ENCODE results near the gene SAPCD2. TPM values are rescaled to one million over a fixed set of nuclear protein-coding genes. Genes with fewer than 3 reads are reported as not detected.

SAPCD2 gene
- total RNA-seq, 1 experiment from 2014 or later, result 29.8 TPM

- Mint-ChIP-seq H3K27ac (no peak overlapping the region), H3K4me3 (no peak overlapping the region), H3K36me3 (ENCODE audit: insufficient read depth in 1 of 3, low read depth in 3 of 3) (no peaks in the 10 kb centered on the region), H3K4me1 (peaks cover 2 to 13% of the 10 kb centered on the region in 2 experiments; a peak in 3 of 4 replicates), H3K27me3 (ENCODE audit: low read depth) (peaks cover 12% of the 10 kb centered on the region), H3K9me3 (no peaks in the 10 kb centered on the region)
- H2BK12ac ChIP-seq (ENCODE audit: insufficient read length, low read depth, low read length), result no peak overlapping the region
- H2BK20ac ChIP-seq (ENCODE audit: low read depth, low read length, poor library complexity, severe bottlenecking), result no peak overlapping the region
- H3K18ac ChIP-seq (ENCODE audit: insufficient read length, low read depth, low read length), result no peak overlapping the region
- H3K9me3 ChIP-seq (ENCODE audit: control insufficient read depth, low read depth, low read length), result no peaks in the 10 kb centered on the region
- H3K23me2 ChIP-seq (ENCODE audit: insufficient read length, low read depth, low read length, poor library complexity, severe bottlenecking), result peaks cover 9% of the 10 kb centered on the region
- no peaks in the 10 kb centered on the region for H3K27me3 ChIP-seq (ENCODE audit: insufficient read depth, low read length)
- H3K23ac ChIP-seq (ENCODE audit: insufficient read length, low read depth, low read length), result no peak overlapping the region
- H4K8ac ChIP-seq (replicated peaks; ENCODE audit: insufficient read length, low read depth, low read length), result no peak overlapping the region
- H3K9ac ChIP-seq (ENCODE audit: extremely low read depth, insufficient read length, low read length), result no peak overlapping the region
- no peaks in the 10 kb centered on the region for H3K79me2 ChIP-seq (ENCODE audit: insufficient read depth, low read length)
- no peak overlapping the region for H4K5ac ChIP-seq (ENCODE audit: insufficient read length, low read depth, low read length)
- WGBS (ENCODE audit: extremely low coverage, insufficient read length, low lambda C conversion rate), result no CpG with 5 or more reads among the region's 15 CpGs
- H2AK5ac ChIP-seq (ENCODE audit: insufficient read length, low read length), result no peak overlapping the region
- H2AFZ ChIP-seq (ENCODE audit: low read length), result no peak overlapping the region
- no peak overlapping the region for H3T11ph ChIP-seq (ENCODE audit: low read length)
- H3K4ac ChIP-seq (ENCODE audit: low read depth, low read length), result no peak overlapping the region
- H4K20me1 ChIP-seq (ENCODE audit: control insufficient read depth, insufficient read depth, insufficient read length), result no peaks in the 10 kb centered on the region
- no peak overlapping the region for H2BK5ac ChIP-seq (ENCODE audit: insufficient read length, low read length)
- no peak overlapping the region for H3K4me2 ChIP-seq (ENCODE audit: insufficient read depth, insufficient read length, low read length)
- no peak overlapping the region for H2BK15ac ChIP-seq (ENCODE audit: low read depth, low read length)
- no peak for TF ChIP-seq CTCF (conservative IDR thresholded peaks at IDR 0.05)
- DNase-seq, result no peak
- H3K27ac ChIP-seq (ENCODE audit: insufficient read length, low read depth, low read length), result no peak overlapping the region
- H3K79me1 ChIP-seq (ENCODE audit: insufficient read depth, low read depth, low read length, poor library complexity, severe bottlenecking), result no peaks in the 10 kb centered on the region
- H3K14ac ChIP-seq (ENCODE audit: insufficient read depth, low read length), result no peak overlapping the region
- H4K91ac ChIP-seq (ENCODE audit: insufficient read length, low read depth, low read length), result no peak overlapping the region
- no peak overlapping the region for H2BK120ac ChIP-seq (ENCODE audit: low read depth, low read length, poor library complexity, severe bottlenecking)
- H3K4me1 ChIP-seq (ENCODE audit: insufficient read depth, low read length), result no peaks in the 10 kb centered on the region
- no peak overlapping the region for H3K56ac ChIP-seq (ENCODE audit: insufficient read length, low read depth, low read length)
Observed at GRCh38 chr9:137023583-137023991, 46.8 kb downstream of the SAPCD2 start.

All from H9 (cell line).